GM21360 (cell line): ENCODE data around the gene GALT.

Experiments
- ATAC-seq: cut with Tn5 transposase; IDR thresholded peaks from one replicate; pipeline ENCODE4 v1.9.1; 2021; ENCODE audit warnings: mild to moderate bottlenecking, moderate library complexity; ENCODE audit not compliant: unreplicated experiment

GALT gene

DNA sequence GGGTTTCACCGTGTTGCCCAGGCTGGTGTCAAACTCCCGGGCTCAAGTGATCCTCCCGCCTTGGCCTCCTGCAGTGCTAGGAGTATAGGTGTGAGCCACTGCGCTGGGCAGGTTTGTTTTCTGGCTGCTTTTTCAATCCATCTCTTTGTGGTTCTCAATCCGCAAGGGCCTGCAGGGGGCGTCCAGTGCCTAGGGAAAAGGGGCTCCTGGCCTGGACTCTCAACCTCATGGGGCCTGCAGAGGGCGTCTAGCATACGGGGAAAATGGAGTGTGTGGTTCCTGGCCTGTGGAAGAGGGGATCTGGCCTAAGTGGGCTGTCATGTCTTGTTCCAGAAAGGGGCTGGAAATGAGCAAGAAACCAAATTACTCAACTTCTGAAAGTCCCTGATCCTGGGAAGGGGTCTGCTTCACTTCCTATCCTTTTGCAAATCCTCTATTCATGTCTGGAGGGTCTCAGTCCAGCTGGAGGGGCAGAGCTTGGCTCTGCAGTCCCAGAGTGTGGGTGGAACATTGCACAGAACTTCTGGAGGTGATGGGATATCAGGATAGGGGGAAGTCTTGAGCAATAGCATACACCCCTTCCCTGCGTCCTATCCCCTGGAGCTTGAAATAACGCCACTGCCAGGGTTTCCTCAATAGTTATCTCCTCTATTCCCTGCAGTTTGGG is 28.7 kb downstream of the GALT start:
- no peak for ATAC-seq

DNA sequence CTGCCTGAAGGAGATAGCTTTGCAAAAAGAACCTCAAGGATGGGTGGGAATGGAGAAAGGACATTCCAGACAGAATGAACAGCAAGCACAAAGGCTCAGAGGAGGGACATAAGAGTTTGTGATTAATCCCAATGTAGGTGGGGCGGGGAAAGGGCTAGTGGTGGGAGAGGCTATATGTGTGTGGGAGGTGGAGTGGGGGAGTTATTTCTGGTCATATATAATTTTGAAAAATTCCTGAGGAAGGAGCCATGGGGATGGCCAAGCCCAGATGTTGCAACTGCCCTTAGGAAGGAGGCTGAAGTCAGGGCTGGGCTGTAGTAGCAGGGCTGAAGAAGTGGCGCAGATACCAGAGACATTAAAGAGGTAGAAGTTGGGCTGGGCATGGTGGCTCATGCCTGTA is 29.4 kb downstream of the GALT start:
- ATAC-seq, result no peak

DNA sequence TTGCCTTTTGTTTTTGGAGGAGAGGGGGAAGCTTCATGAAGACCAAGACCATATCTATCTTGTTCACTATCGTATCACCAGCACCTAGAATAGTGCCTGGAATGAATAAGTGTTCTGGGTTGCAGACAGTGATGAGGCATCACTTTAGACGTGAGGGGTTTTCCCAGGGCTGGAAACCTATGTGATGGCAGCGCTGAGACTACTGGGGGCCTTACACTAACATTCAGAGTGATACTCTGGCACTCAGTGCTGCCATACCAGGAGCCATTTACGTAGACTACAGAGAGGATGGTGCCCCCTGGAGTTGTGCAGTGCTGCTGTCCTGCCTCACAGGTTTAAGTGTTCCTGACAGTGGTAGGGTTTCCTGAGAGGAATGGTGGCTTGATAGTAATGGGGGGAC is 37.7 kb downstream of the GALT start:
- ATAC-seq, result no peak

DNA sequence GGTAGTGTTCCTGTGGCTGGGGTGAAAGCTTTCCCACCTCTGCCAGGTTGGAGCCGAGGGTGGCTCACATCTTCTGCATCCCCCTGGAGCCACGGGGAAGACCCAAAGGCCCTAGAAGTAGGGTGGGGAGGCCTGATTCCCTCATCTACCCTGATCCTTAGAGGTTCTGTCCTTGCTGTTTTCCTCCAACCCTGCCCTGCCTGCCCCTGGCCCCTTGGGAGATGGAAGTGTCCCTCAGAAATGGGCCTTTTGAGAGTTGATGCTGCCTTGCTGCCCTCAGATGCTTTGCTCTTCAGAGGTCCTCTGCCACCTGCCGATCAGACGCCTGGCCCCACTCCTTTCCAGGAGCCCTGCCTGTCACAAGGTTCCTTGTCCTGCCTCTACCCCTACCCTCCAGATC is 38.3 kb downstream of the GALT start:
- no peak for ATAC-seq

DNA sequence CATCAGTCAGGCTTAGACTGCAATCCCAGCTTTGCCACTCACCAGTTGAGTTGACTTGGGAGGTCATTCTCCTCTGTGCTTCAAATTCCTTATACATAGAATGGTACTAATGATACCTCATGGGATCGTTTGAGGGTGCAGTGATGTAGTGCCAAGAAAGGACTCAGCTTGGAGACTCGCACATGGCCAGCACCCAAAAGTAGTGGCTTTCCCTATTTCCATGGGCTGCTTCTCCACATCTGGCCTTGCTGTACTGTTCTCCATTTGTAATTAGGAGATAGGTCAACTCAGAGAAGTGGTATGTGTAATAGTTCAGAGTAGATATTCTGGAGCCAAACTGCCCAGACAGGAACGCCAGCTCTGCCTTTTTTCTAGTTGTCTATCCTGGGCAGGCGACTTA is 39.1 kb downstream of the GALT start:
- no peak for ATAC-seq

DNA sequence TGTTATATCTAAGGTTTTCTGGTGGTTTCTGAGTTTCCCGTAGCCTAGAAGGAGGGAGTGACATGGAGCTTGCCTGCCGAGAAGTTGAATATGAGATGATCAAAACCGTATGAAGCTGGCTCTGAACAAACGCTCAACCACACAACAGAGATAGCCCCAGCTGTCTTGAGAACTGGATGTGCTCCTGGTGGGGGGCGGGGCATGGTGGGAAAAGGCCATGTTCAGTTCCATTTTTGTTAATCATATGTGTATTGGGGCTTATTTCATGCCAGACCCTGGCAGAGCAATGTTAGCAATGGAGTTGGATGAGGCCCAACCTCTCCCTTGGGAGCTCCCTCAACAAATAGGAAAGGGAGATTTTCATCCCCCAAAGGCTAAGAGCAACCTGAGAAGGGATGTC is 39.8 kb downstream of the GALT start:
- no peak for ATAC-seq

DNA sequence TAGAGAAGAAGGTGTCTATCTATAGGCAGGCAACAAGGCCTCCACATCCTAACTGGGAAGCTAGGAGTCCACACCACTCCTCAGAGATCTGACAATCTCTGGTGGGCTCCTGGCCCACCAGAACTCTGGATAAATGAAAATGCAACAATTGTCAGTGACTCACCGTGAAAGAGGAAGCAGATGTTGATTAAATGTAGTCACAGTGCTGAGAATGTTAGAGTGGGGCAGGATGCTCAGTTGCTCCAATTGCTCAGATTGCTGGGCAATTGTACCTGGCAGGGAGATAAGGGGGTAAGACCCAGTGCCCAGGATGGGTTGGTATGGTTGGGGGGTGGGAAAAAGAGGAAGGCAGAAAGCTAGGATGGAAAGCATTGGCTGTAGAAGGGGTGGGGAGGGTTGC is 40.3 kb downstream of the GALT start:
- ATAC-seq, result no peak

DNA sequence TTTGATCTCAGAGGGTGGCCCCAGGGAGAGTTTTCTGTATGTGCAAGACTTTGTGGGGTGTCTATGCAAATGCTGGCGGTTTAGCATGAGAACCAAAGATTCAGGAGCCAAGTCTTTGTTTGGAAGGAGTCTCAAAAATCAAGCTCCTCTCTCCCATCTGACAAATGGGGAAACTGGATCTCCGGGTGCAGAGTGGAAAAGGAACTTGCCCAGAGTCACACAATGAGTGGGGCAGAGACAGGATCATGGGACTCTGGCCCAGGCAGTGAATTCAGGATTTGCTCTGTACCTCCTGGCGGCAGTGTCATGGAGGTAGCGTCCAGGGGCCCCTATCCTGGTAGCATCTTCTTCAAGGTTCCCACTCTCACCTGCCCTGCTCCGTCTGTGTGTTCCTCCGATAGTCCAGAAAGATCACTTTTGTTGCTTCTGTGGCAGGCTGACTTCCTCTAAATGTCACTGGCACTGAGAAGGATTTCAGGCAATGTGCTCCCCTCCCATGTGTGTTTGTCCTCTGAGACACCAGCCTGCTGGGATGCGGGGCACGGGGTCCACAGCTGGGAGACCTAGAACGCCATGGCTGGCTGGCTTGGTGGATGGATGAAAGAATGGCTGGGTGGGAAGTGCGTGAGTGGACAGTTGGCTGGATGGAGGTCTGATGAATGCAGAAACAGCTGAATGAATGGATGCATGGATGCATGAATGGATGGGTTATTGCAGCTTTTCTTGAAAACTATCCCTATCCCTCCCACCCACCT is 41.0 kb downstream of the GALT start:
- no peak for ATAC-seq

DNA sequence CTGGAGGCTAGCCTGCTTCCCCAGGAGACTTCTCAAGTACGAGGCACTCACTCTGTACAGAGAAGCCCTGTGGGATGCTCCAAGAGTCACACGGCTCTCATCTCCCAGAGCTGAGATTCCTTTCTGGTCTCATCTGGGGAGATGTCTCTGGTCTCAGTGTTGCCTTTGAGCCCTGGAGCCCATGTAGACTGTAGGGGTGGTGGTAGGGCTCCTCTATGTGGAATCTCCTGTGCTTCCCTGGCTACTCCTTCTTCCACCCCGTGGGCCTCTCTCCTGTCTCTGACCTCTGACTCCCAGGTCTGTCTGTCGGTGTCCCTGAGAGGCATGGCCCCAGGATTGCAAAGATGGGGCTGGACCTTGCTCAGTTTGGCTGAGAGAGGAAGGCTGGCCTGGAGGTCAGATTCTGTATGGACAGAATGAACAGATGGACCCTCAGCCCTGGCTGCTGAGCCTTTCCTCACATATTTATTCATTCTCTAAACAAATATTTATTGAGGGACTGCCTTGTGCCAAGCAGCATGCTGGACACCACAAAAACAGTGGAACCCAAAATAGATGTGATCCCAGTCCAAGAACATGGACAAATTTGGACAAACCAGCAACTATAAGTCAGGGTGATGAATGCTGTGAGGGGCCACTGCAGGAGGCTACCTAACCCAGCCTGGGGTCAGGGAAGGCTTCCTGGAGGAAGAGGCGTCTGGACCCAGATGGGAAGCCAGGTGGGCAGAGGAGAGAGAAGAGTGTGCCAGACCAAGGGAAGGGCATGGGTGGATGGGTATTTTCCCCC is 42.0 kb downstream of the GALT start:
- no peak for ATAC-seq

DNA sequence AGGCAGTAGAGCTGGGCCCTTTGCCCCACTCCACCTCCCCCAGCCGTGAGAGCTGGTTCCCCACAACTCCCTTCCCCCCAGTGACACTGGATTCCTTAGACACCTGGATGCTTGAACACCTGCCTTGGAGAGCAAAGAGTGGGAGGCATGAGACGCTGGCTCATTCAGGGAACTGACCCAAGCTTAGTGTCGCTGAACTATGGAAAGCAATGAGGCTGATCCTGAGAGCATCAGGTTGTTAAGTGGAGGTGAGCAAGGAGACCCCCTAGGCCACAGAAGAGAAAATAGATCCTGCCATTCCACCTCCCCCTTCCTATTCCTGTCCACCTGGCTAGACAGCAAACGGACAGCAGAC is 42.6 kb downstream of the GALT start:
- no peak for ATAC-seq

DNA sequence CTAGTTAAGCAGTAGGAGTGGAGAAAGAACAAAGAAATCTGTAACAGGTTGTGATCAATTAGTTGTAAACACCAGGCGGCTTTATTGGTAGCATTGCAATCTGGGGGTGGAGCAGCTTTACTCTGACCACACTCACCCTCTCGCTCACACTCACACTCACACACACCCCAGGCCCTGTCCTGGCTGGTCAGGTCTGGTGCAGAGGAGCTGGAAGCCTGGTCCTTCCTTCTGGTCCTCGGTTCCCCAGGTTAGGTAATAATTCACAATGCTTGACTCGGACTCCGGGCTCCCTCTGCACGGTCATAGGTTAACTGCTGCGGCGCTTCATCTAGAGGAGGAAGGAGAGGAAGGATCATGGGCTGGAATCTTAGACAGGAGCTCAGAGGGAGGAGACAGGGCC is 43.0 kb downstream of the GALT start:
- no peak for ATAC-seq

DNA sequence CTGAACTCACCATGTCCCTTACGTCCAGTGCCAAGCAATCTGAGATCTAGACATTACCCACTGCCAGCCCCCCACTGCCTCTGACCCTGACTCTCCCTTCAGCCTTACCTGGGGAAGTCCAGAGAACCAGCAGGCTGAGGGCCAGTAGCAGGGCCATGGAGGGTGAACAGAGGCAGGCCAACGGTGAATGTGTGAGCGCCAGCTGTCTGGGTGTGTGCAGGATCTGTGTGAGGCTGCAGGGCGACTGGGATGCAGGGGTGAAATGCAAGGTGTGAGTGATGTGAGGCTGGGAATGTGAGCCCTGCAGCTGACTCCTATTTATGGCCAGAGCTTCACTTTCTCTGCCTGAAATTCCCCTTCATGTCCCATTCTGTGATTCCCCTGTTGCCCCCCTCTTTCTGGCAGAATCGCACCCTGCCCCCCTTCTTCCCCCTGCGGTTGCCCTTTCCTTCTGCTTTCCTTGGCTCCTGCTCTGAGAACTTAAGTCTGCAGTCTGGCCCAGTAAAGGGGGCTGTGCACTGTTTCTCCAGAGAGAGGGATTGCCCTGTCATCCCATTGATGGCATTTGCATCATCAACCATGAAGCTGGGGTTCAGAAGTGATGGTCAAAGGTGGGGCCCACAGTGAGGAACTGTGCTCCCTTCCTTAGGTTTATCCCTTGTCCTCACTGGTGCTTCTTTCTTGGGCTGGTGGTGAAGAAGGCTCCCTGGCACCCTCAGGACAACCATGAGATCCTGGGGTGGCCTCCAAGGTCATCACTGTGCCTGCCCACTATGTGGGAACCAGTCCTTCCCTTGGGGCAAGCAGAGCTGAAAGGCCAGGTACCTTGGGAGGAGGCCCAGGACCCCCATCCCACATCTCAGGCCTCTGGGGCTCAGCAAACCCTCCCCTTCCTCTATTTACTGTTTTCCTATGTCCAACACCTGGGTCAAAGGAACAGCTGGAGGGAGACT is 44.8 kb downstream of the GALT start, which contains the start of gene CCL19:
CCL19 (minus strand) TSS at position 294 of the 953 bp plus-strand sequence; CDS start at position 157, 137 bp downstream.
- no peak for ATAC-seq

DNA sequence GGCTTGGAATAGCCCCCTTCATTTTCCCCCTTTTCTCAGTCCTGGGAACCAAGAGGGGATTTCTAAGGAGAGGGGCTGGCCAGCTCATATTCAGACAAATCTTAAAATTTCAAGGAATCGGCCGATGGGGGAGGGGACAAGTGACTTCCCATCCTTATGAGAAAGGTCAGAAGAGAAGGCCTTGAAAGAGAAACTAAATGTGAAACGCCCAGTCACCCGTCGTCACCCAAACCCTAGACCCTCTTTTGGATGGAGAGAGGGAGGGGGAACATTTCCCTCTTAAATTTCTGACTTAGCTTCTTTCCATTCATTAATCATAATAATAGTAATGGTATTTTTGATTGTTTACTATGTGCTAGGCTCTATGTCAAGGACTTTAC is 45.5 kb downstream of the GALT start:
- no peak for ATAC-seq

DNA sequence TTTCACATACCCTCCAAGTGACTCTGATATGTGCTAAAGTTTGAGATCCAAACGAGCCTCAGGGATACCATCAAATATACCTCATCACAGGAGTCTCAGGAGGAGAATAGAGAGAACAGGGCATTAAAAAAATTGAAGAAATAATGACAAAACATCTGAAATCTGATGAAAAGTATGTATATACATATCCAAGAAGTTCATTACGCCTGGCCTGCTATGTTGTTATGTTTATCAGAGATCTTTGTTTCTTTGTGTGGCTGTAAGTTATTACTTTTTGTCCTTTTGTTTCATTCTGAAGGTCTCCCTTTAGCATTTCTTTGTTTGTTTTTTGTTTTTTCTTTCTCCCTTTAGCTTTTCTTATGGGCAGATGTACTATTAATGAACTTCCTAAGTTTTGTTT is 47.1 kb downstream of the GALT start:
- ATAC-seq, result no peak

DNA sequence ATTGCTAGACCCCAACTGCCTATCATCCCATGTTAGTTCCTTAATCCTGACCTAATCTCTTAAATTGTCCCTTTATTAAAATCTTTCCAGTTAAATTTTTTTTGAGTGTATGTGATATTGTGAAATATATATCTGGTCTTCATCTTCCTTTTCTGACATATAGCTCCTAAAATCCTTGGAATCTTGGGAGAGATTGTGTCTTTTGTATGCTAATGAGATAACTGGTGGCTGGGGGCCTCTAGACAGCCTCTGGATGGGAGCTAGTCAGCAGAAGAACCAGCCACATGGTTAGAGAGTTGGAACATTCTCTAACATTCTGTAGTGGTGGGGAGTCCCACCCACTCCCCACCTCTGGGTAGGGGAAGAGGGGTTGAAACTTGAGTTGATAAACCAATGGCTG is 48.3 kb downstream of the GALT start:
- ATAC-seq, result no peak
